Measurements from ENCODE around the gene MS4A12. TPM values are rescaled to one million over a fixed set of nuclear protein-coding genes. Genes with fewer than 3 reads are reported as not detected.
"Not testable (repeated sequence)": the region's sequence is repeated elsewhere in the genome, so short reads cannot be mapped to it uniquely, and the experiment has no call there.

MS4A12 gene
- not detected for total RNA-seq
- long read RNA-seq = 0 reads

- no peak for DNase-seq (ENCODE audit: low spot score)
These were observed at the start of gene MS4A12 for GRCh38 chr11:60492488-60493009. MS4A12 (plus strand) TSS chr11:60492778; CDS start chr11:60497319, 4,541 bp downstream.

GRCh38 chr11:60447070-60447469 lies 45.5 kb upstream of the MS4A12 start:
- DNase-seq (ENCODE audit: low spot score) = no peak

- no peak for DNase-seq (ENCODE audit: low spot score)
These were observed 44.7 kb upstream of the MS4A12 start for GRCh38 chr11:60447846-60448245.

GRCh38 chr11:60451185-60451584 lies 41.4 kb upstream of the MS4A12 start:
- DNase-seq (ENCODE audit: low spot score) = not testable (repeated sequence)

- DNase-seq (ENCODE audit: low spot score) = no peak
These were observed 38.4 kb upstream of the MS4A12 start for GRCh38 chr11:60454212-60454611.

GRCh38 chr11:60455531-60456042 lies 37.0 kb upstream of the MS4A12 start, which contains the start of gene MS4A1:
MS4A1 (plus strand) TSS chr11:60455847; CDS start chr11:60462375, 6,528 bp downstream.
- no peak for DNase-seq (ENCODE audit: low spot score)

- no peak for DNase-seq (ENCODE audit: low spot score)
These were observed 35.0 kb upstream of the MS4A12 start for GRCh38 chr11:60457576-60457975.

- DNase-seq (ENCODE audit: low spot score) = no peak
These were observed 33.2 kb upstream of the MS4A12 start for GRCh38 chr11:60459345-60459744.

GRCh38 chr11:60468829-60469228 lies 23.7 kb upstream of the MS4A12 start:
- DNase-seq (ENCODE audit: low spot score) = no peak

GRCh38 chr11:60469723-60470122 lies 22.9 kb upstream of the MS4A12 start:
- DNase-seq (ENCODE audit: low spot score) = no peak

GRCh38 chr11:60477035-60477445 lies 15.5 kb upstream of the MS4A12 start:
- no peak for DNase-seq (ENCODE audit: low spot score)

GRCh38 chr11:60482361-60482760 lies 10.2 kb upstream of the MS4A12 start:
- DNase-seq (ENCODE audit: low spot score) = no peak

- no peak for DNase-seq (ENCODE audit: low spot score)
These were observed 6.6 kb upstream of the MS4A12 start for GRCh38 chr11:60485987-60486386.

- DNase-seq (ENCODE audit: low spot score) = no peak
These were observed 876 bp downstream of the MS4A12 start for GRCh38 chr11:60493454-60493853.

- no peak for DNase-seq (ENCODE audit: low spot score)
These were observed 5.8 kb downstream of the MS4A12 start for GRCh38 chr11:60498399-60498798.

GRCh38 chr11:60498853-60499252 lies 6.3 kb downstream of the MS4A12 start:
- DNase-seq (ENCODE audit: low spot score) = no peak

GRCh38 chr11:60500276-60500910 lies 7.8 kb downstream of the MS4A12 start:
- DNase-seq (ENCODE audit: low spot score) = no peak

GRCh38 chr11:60502221-60502775 lies 9.7 kb downstream of the MS4A12 start:
- no peak for DNase-seq (ENCODE audit: low spot score)

GRCh38 chr11:60504219-60504905 lies 11.8 kb downstream of the MS4A12 start:
- DNase-seq (ENCODE audit: low spot score) = no peak

- DNase-seq (ENCODE audit: low spot score) = not testable (repeated sequence)
These were observed 17.0 kb downstream of the MS4A12 start for GRCh38 chr11:60509609-60510008.

GRCh38 chr11:60510209-60510608 lies 17.6 kb downstream of the MS4A12 start:
- not testable (repeated sequence) for DNase-seq (ENCODE audit: low spot score)

- no peak for DNase-seq (ENCODE audit: low spot score)
These were observed 18.8 kb downstream of the MS4A12 start for GRCh38 chr11:60511393-60511792.

Data from mesenteric fat pad (tissue), 1 donor.